Measurements from ENCODE around the gene TCF15.
"Not testable (repeated sequence)": the region's sequence is repeated elsewhere in the genome, so short reads cannot be mapped to it uniquely, and the experiment has no call there.

Gene TCF15

GRCh38 chr20:610130-611046 is at the start of gene TCF15:
Gene TCF15, minus strand, starts transcription at chr20:610309. Its CDS starts 72 bp downstream, at chr20:610237.
- peak; percentile 52 for DNase-seq

- DNase-seq: no peak
Observed at GRCh38 chr20:658731-659291, 48.7 kb upstream of the TCF15 start.

GRCh38 chr20:658202-658601 is 48.1 kb upstream of the TCF15 start:
- DNase-seq: no peak

GRCh38 chr20:655726-656624 is 45.9 kb upstream of the TCF15 start:
- DNase-seq: no peak

GRCh38 chr20:654417-654750 is 44.3 kb upstream of the TCF15 start:
- no peak for DNase-seq

- DNase-seq: no peak
Observed at GRCh38 chr20:653590-654416, 43.7 kb upstream of the TCF15 start.

GRCh38 chr20:653110-653589 is 43.0 kb upstream of the TCF15 start, which contains the start of gene SRXN1:
Gene SRXN1, minus strand, starts transcription at chr20:653200. Its CDS starts 15 bp downstream, at chr20:653185.
- DNase-seq: peak; percentile 86 to 89

- DNase-seq: no peak
Observed at GRCh38 chr20:652615-653109, 42.6 kb upstream of the TCF15 start.

- DNase-seq: no peak
Observed at GRCh38 chr20:651713-652614, 41.9 kb upstream of the TCF15 start.

- peak in 1 of 2 experiments; percentile 29 for DNase-seq
Observed at GRCh38 chr20:650954-651353, 40.8 kb upstream of the TCF15 start.

GRCh38 chr20:650281-650680 is 40.2 kb upstream of the TCF15 start:
- no peak for DNase-seq

GRCh38 chr20:647479-648019 is 37.4 kb upstream of the TCF15 start:
- DNase-seq: no peak

GRCh38 chr20:646868-647233 is 36.7 kb upstream of the TCF15 start:
- no peak for DNase-seq

GRCh38 chr20:646107-646867 is 36.2 kb upstream of the TCF15 start:
- no peak for DNase-seq

GRCh38 chr20:645318-646106 is 35.4 kb upstream of the TCF15 start:
- DNase-seq: peak in 1 of 2 experiments; percentile 50

- no peak for DNase-seq
Observed at GRCh38 chr20:644692-645317, 34.7 kb upstream of the TCF15 start.

GRCh38 chr20:642398-643174 is 32.5 kb upstream of the TCF15 start:
- DNase-seq: no peak

GRCh38 chr20:642013-642397 is 31.9 kb upstream of the TCF15 start:
- not testable (repeated sequence) for DNase-seq

All from SW 1271 (cell line).